Measurements from ENCODE around the gene CRYAB. TPM values are rescaled to one million over a fixed set of nuclear protein-coding genes. Genes with fewer than 3 reads are reported as not detected.

Gene CRYAB
- not detected for polyA plus RNA-seq

- peak within 1 kb of the TSS in 1 of 3 donors; percentile 15 for H3K27ac Mint-ChIP-seq
- H3K4me1 Mint-ChIP-seq: peaks cover 0 to 4% (median 0%) of the 10 kb centered on the region in 3 donors
- no peaks in the 10 kb centered on the region for H3K36me3 Mint-ChIP-seq
- H3K4me3 Mint-ChIP-seq: no peak within 1 kb of the TSS
- peaks cover 35% of the 10 kb centered on the region for H3K27me3 Mint-ChIP-seq
- no peaks in the 10 kb centered on the region for H3K9me3 Mint-ChIP-seq
These were observed at the start of gene CRYAB for GRCh38 chr11:111911563-111912401. CRYAB (minus strand) TSS chr11:111911770; CDS start chr11:111911724, 46 bp downstream.

GRCh38 chr11:111960916-111961315 lies 49.3 kb upstream of the CRYAB start:
- no peaks in the 10 kb centered on the region for H3K9me3 Mint-ChIP-seq
- H3K4me3 Mint-ChIP-seq: no peak overlapping the region
- peaks cover 2% of the 10 kb centered on the region for H3K36me3 Mint-ChIP-seq
- no peak overlapping the region for H3K27ac Mint-ChIP-seq
- H3K27me3 Mint-ChIP-seq: no peaks in the 10 kb centered on the region
- H3K4me1 Mint-ChIP-seq: no peaks in the 10 kb centered on the region

GRCh38 chr11:111957663-111958444 lies 46.3 kb upstream of the CRYAB start:
- no peaks in the 10 kb centered on the region for H3K4me1 Mint-ChIP-seq
- no peaks in the 10 kb centered on the region for H3K9me3 Mint-ChIP-seq

GRCh38 chr11:111954154-111954553 lies 42.6 kb upstream of the CRYAB start:
- Mint-ChIP-seq H3K9me3 (no peaks in the 10 kb centered on the region), H3K4me1 (no peaks in the 10 kb centered on the region), H3K4me3 (no peak overlapping the region), H3K27me3 (no peaks in the 10 kb centered on the region), H3K36me3 (peaks cover 2% of the 10 kb centered on the region), H3K27ac (no peak overlapping the region)

More at GRCh38 chr11:111957663-111958444, 46.3 kb upstream of the CRYAB start:
- H3K27me3 Mint-ChIP-seq: no peaks in the 10 kb centered on the region
- H3K36me3 Mint-ChIP-seq: peaks cover 2% of the 10 kb centered on the region
- H3K4me3 Mint-ChIP-seq: no peak overlapping the region
- no peak overlapping the region for H3K27ac Mint-ChIP-seq

GRCh38 chr11:111951565-111951964 lies 40.0 kb upstream of the CRYAB start:
- Mint-ChIP-seq H3K27ac (no peak overlapping the region), H3K9me3 (no peaks in the 10 kb centered on the region), H3K4me3 (no peak overlapping the region), H3K27me3 (no peaks in the 10 kb centered on the region), H3K36me3 (peaks cover 2% of the 10 kb centered on the region), H3K4me1 (peaks cover 3 to 8% (median 4%) of the 10 kb centered on the region in 3 donors)

- Mint-ChIP-seq H3K36me3 (peaks cover 2% of the 10 kb centered on the region), H3K27ac (no peak overlapping the region), H3K4me1 (peaks cover 3 to 8% (median 5%) of the 10 kb centered on the region in 3 donors), H3K9me3 (no peaks in the 10 kb centered on the region), H3K4me3 (no peak overlapping the region), H3K27me3 (no peaks in the 10 kb centered on the region)
These were observed 38.2 kb upstream of the CRYAB start for GRCh38 chr11:111949519-111950426.

- peaks cover 3 to 8% (median 6%) of the 10 kb centered on the region in 3 donors for H3K4me1 Mint-ChIP-seq
- no peaks in the 10 kb centered on the region for H3K9me3 Mint-ChIP-seq
- H3K36me3 Mint-ChIP-seq: peaks cover 2% of the 10 kb centered on the region
- H3K27me3 Mint-ChIP-seq: peaks cover 1% of the 10 kb centered on the region
- H3K27ac Mint-ChIP-seq: no peak overlapping the region
- no peak overlapping the region for H3K4me3 Mint-ChIP-seq
These were observed 35.6 kb upstream of the CRYAB start for GRCh38 chr11:111947143-111947542.

- Mint-ChIP-seq H3K36me3 (peaks cover 2% of the 10 kb centered on the region), H3K4me1 (peaks cover 3 to 8% (median 6%) of the 10 kb centered on the region in 3 donors), H3K4me3 (no peak overlapping the region), H3K27ac (no peak overlapping the region), H3K27me3 (peaks cover 1% of the 10 kb centered on the region), H3K9me3 (no peaks in the 10 kb centered on the region)
These were observed 34.9 kb upstream of the CRYAB start for GRCh38 chr11:111946499-111946898.

- H3K36me3 Mint-ChIP-seq: peaks cover 2% of the 10 kb centered on the region
- H3K27me3 Mint-ChIP-seq: peaks cover 1% of the 10 kb centered on the region
- peaks cover 3 to 8% (median 6%) of the 10 kb centered on the region in 3 donors for H3K4me1 Mint-ChIP-seq
- no peaks in the 10 kb centered on the region for H3K9me3 Mint-ChIP-seq
- H3K27ac Mint-ChIP-seq: peak overlapping the region in 1 of 3 donors; percentile 46
- H3K4me3 Mint-ChIP-seq: no peak overlapping the region
These were observed 33.6 kb upstream of the CRYAB start for GRCh38 chr11:111945198-111945597.

GRCh38 chr11:111944651-111945051 lies 33.1 kb upstream of the CRYAB start:
- H3K4me1 Mint-ChIP-seq: peaks cover 3 to 8% (median 6%) of the 10 kb centered on the region in 3 donors
- peaks cover 1% of the 10 kb centered on the region for H3K27me3 Mint-ChIP-seq
- H3K4me3 Mint-ChIP-seq: no peak overlapping the region
- H3K9me3 Mint-ChIP-seq: no peaks in the 10 kb centered on the region
- H3K36me3 Mint-ChIP-seq: no peaks in the 10 kb centered on the region
- peak overlapping the region in 1 of 3 donors; percentile 46 for H3K27ac Mint-ChIP-seq

- Mint-ChIP-seq H3K4me3 (no peak overlapping the region), H3K9me3 (no peaks in the 10 kb centered on the region), H3K27me3 (peaks cover 3% of the 10 kb centered on the region), H3K36me3 (no peaks in the 10 kb centered on the region), H3K27ac (no peak overlapping the region), H3K4me1 (peaks cover 3 to 12% (median 7%) of the 10 kb centered on the region in 3 donors)
These were observed 32.6 kb upstream of the CRYAB start for GRCh38 chr11:111944139-111944538.

- no peaks in the 10 kb centered on the region for H3K36me3 Mint-ChIP-seq
- H3K9me3 Mint-ChIP-seq: no peaks in the 10 kb centered on the region
- no peak overlapping the region for H3K4me3 Mint-ChIP-seq
- H3K4me1 Mint-ChIP-seq: peaks cover 13 to 25% (median 19%) of the 10 kb centered on the region in 3 donors
- no peak overlapping the region for H3K27ac Mint-ChIP-seq
- peaks cover 3% of the 10 kb centered on the region for H3K27me3 Mint-ChIP-seq
These were observed 31.3 kb upstream of the CRYAB start for GRCh38 chr11:111942829-111943228.

- H3K27me3 Mint-ChIP-seq: peaks cover 3% of the 10 kb centered on the region
- H3K36me3 Mint-ChIP-seq: no peaks in the 10 kb centered on the region
These were observed 30.4 kb upstream of the CRYAB start for GRCh38 chr11:111941963-111942362.

GRCh38 chr11:111939836-111940604 lies 28.4 kb upstream of the CRYAB start:
- H3K4me1 Mint-ChIP-seq: peaks cover 12 to 26% (median 24%) of the 10 kb centered on the region in 3 donors
- H3K27me3 Mint-ChIP-seq: peaks cover 6% of the 10 kb centered on the region

More at GRCh38 chr11:111941963-111942362, 30.4 kb upstream of the CRYAB start:
- Mint-ChIP-seq H3K27ac (peak overlapping the region in 1 of 3 donors; percentile 38), H3K4me3 (no peak overlapping the region), H3K9me3 (no peaks in the 10 kb centered on the region), H3K4me1 (peaks cover 11 to 22% (median 19%) of the 10 kb centered on the region in 3 donors)

More at GRCh38 chr11:111939836-111940604, 28.4 kb upstream of the CRYAB start:
- Mint-ChIP-seq H3K9me3 (no peaks in the 10 kb centered on the region), H3K4me3 (no peak overlapping the region), H3K36me3 (peaks cover 3% of the 10 kb centered on the region), H3K27ac (no peak overlapping the region)
